H1 (cell line): ENCODE data around the gene FNDC1. TPM values are rescaled to one million over a fixed set of nuclear protein-coding genes. Genes with fewer than 3 reads are reported as not detected.

Experiments
- CTCF ChIA-PET: fragments of 300-600 bp; sonication (Branson Sonifier 250); formaldehyde crosslinking; loops from one replicate; lab custom pipeline; 2021; ENCODE audit not compliant: partially characterized antibody; lab: Charles Lee
- POLR2A ChIA-PET: fragments of 300-600 bp; sonication (Branson Sonifier 250); formaldehyde crosslinking; loops from one replicate; lab custom pipeline; 2021; ENCODE audit warnings: inconsistent platforms; ENCODE audit not compliant: partially characterized antibody; lab: Charles Lee
- DNase-seq, 2 experiments: peaks; one replicate each; pipeline versions ENCODE4 v3.0.0 to v3.0.0-alpha.2; 2010 to 2022; ENCODE audit warnings: low spot score in 2 of 2, low read depth in 1 of 2, mixed read lengths in 1 of 2
- FAIRE-seq: peaks from 2 replicates; lab custom pipeline; 2011; peaks lifted over from hg19 to GRCh38; lab: Jason Lieb, UNC
- H2AFZ ChIP-seq: 2 replicates; pipeline ENCODE4 v1.8.1; 2012; ENCODE audit warnings: low read length, inconsistent platforms
- H2AK5ac ChIP-seq: 2 replicates; pipeline ENCODE4 v1.6.1; 2013; ENCODE audit warnings: low read depth, low read length
- H2BK120ac ChIP-seq: replicated peaks from 2 replicates; pipeline ENCODE3; 2013; ENCODE audit warnings: low read depth, low read length, inconsistent platforms
- H2BK12ac ChIP-seq: 2 replicates; pipeline ENCODE4 v1.6.1; 2013; ENCODE audit warnings: low read depth, low read length
- H2BK15ac ChIP-seq: 2 replicates; pipeline ENCODE4 v1.6.1; 2013; ENCODE audit warnings: low read length
- H2BK20ac ChIP-seq: 2 replicates; pipeline ENCODE4 v1.6.1; 2013; ENCODE audit warnings: low read length
- H2BK5ac ChIP-seq: 2 replicates; pipeline ENCODE4 v1.6.1; 2013; ENCODE audit warnings: low read depth, low read length
- H3K14ac ChIP-seq: 2 replicates; pipeline ENCODE4 v1.6.1; 2013; ENCODE audit warnings: inconsistent platforms; ENCODE audit not compliant: insufficient read length
- H3K18ac ChIP-seq: 2 replicates; pipeline ENCODE4 v1.6.1; 2013; ENCODE audit warnings: low read length; ENCODE audit errors: extremely low read depth
- H3K23ac ChIP-seq: 2 replicates; pipeline ENCODE4 v1.6.1; 2013; ENCODE audit warnings: inconsistent platforms; ENCODE audit not compliant: insufficient read length
- H3K23me2 ChIP-seq: 2 replicates; pipeline ENCODE4 v1.6.1; 2013; ENCODE audit warnings: low read depth, low read length
- H3K27ac ChIP-seq: 2 replicates; pipeline ENCODE4 v1.6.1; 2011; ENCODE audit warnings: low read depth, low read length, inconsistent platforms
- H3K27me3 ChIP-seq, 4 experiments: replicated peaks in 1 of 4; 1 replicate in 1 of 4; 2 replicates in 3 of 4; pipeline versions ENCODE4 v1.6.1 to v1.8.1; 2011 to 2013; ENCODE audit warnings: low read length in 3 of 4, mild to moderate bottlenecking in 3 of 4, inconsistent platforms in 2 of 4, mixed read lengths in 2 of 4, moderate library complexity in 1 of 4; ENCODE audit not compliant: control insufficient read depth in 3 of 4, insufficient read depth in 3 of 4; ENCODE audit errors: extremely low read depth in 1 of 4
- H3K36me3 ChIP-seq, 4 experiments: 2 replicates each; pipeline versions ENCODE4 v1.6.1 to v1.8.1; 2011 to 2013; ENCODE audit warnings: mild to moderate bottlenecking in 4 of 4, low read length in 3 of 4, moderate library complexity in 2 of 4, control low read depth in 1 of 4, inconsistent platforms in 1 of 4; ENCODE audit not compliant: insufficient read depth in 4 of 4, control insufficient read depth in 2 of 4
- H3K4ac ChIP-seq: replicated peaks from 2 replicates; pipeline ENCODE3; 2013; ENCODE audit warnings: low read length, low read depth, mixed read lengths, inconsistent platforms; ENCODE audit not compliant: insufficient read length
- H3K4me1 ChIP-seq, 4 experiments: replicated peaks in 1 of 4; 1 replicate in 1 of 4; 2 replicates in 3 of 4; pipeline versions ENCODE4 v1.6.1 to v1.8.1; 2011 to 2013; ENCODE audit warnings: low read length in 3 of 4, inconsistent platforms in 2 of 4, mixed read lengths in 1 of 4; ENCODE audit not compliant: insufficient read depth in 4 of 4, control insufficient read depth in 3 of 4
- H3K4me2 ChIP-seq, 2 experiments: 2 replicates each; pipeline versions ENCODE4 v1.6.1 to v1.8.1; 2011 to 2013; ENCODE audit warnings: low read depth in 2 of 2, low read length in 2 of 2, control low read depth in 1 of 2, inconsistent platforms in 1 of 2, mild to moderate bottlenecking in 1 of 2; ENCODE audit not compliant: insufficient read depth in 1 of 2
- H3K4me3 ChIP-seq, 4 experiments: fragments of 200-600, 300-600 bp in 1 of 4; sonication (generic), shearing (Covaris generic), sonication (Bioruptor Twin) in 1 of 4; 2 replicates each; pipeline versions ENCODE4 v1.5.1 to v1.8.1; 2011 to 2016; ENCODE audit warnings: low read length in 4 of 4, low read depth in 3 of 4, control low read depth in 2 of 4, inconsistent platforms in 2 of 4, mild to moderate bottlenecking in 2 of 4, mixed read lengths in 1 of 4, moderate library complexity in 1 of 4; ENCODE audit not compliant: insufficient read depth in 2 of 4; ENCODE audit errors: extremely low read depth in 1 of 4
- H3K56ac ChIP-seq: replicated peaks from 2 replicates; pipeline ENCODE3; 2013; ENCODE audit warnings: low read depth, mild to moderate bottlenecking, mixed read lengths, low read length, inconsistent platforms; ENCODE audit not compliant: insufficient read length
- H3K79me1 ChIP-seq: 2 replicates; pipeline ENCODE4 v1.6.1; 2013; ENCODE audit warnings: low read depth, low read length, control low read depth
- H3K79me2 ChIP-seq, 2 experiments: 2 replicates each; pipeline versions ENCODE4 v1.6.1 to v1.8.1; 2012 to 2013; ENCODE audit warnings: low read length in 2 of 2, mild to moderate bottlenecking in 2 of 2, inconsistent platforms in 1 of 2; ENCODE audit not compliant: insufficient read depth in 2 of 2, control insufficient read depth in 1 of 2
- H3K9ac ChIP-seq, 4 experiments: replicated peaks in 1 of 4; 1 replicate in 1 of 4; 2 replicates in 3 of 4; pipeline versions ENCODE4 v1.6.1 to v1.8.1; 2011 to 2013; ENCODE audit warnings: low read depth in 3 of 4, low read length in 3 of 4, control low read depth in 2 of 4, mild to moderate bottlenecking in 2 of 4, moderate library complexity in 2 of 4, inconsistent platforms in 1 of 4; ENCODE audit errors: extremely low read depth in 1 of 4
- H3K9me3 ChIP-seq, 2 experiments: 2 replicates each; pipeline versions ENCODE4 v1.6.1 to v1.8.1; 2012 to 2013; ENCODE audit warnings: mild to moderate bottlenecking in 2 of 2, moderate library complexity in 2 of 2, control low read depth in 1 of 2, inconsistent platforms in 1 of 2, low read depth in 1 of 2, low read length in 1 of 2, mixed read lengths in 1 of 2; ENCODE audit not compliant: insufficient read depth in 2 of 2
- H4K20me1 ChIP-seq, 2 experiments: replicated peaks in 1 of 2; 2 replicates each; pipeline versions ENCODE3 to v1.8.1; 2011 to 2013; ENCODE audit warnings: inconsistent platforms in 2 of 2, low read length in 2 of 2, mild to moderate bottlenecking in 1 of 2; ENCODE audit not compliant: insufficient read depth in 2 of 2, control insufficient read depth in 1 of 2
- H4K5ac ChIP-seq: 2 replicates; pipeline ENCODE4 v1.6.1; 2013; ENCODE audit warnings: low read length, low read depth, mixed read lengths, inconsistent platforms; ENCODE audit not compliant: insufficient read length
- H4K8ac ChIP-seq: 2 replicates; pipeline ENCODE4 v1.8.0; 2013; ENCODE audit warnings: mild to moderate bottlenecking, moderate library complexity, low read length, inconsistent platforms; ENCODE audit not compliant: insufficient read depth; ENCODE audit errors: extremely low read depth
- H4K91ac ChIP-seq: replicated peaks from 2 replicates; pipeline ENCODE3; 2013; ENCODE audit warnings: low read length, mixed read lengths, inconsistent platforms; ENCODE audit not compliant: insufficient read length
- BRCA1 ChIP-seq: IDR thresholded peaks from 2 replicates; pipeline ENCODE4 v1.6.1; 2012; ENCODE audit warnings: low read depth, low read length, improper control_type of control experiment
- CBX8 ChIP-seq: fragments of 300-800, 300-1000 bp; sonication (generic); IDR thresholded peaks from 2 replicates; pipeline ENCODE4 v1.7.1; 2016; ENCODE audit warnings: low read depth, low read length, borderline replicate concordance
- CHD1 ChIP-seq: IDR thresholded peaks from 2 replicates; pipeline ENCODE4 v1.6.1; 2012; ENCODE audit warnings: low read depth, low read length, improper control_type of control experiment
- CTBP2 ChIP-seq: IDR thresholded peaks from 2 replicates; pipeline ENCODE4 v1.7.0; 2011; ENCODE audit warnings: borderline replicate concordance, mild to moderate bottlenecking, moderate library complexity, mixed read lengths, low read length; ENCODE audit not compliant: insufficient read depth, insufficient read length
- GTF2F1 ChIP-seq: IDR thresholded peaks from 2 replicates; pipeline ENCODE4 v1.6.1; 2012; ENCODE audit warnings: low read depth, low read length, improper control_type of control experiment, borderline replicate concordance
- KDM1A ChIP-seq: fragments of 200-600, 300-600 bp; sonication (generic); IDR thresholded peaks from 2 replicates; pipeline ENCODE4 v1.7.1; 2016; ENCODE audit warnings: mild to moderate bottlenecking, low read length, borderline replicate concordance
- KDM4A ChIP-seq: IDR thresholded peaks from one replicate; pipeline ENCODE4 v1.7.1; 2012; ENCODE audit warnings: low read depth, mild to moderate bottlenecking, moderate library complexity, low read length, inconsistent platforms; ENCODE audit not compliant: severe bottlenecking
- RAD21 ChIP-seq, 2 experiments: IDR thresholded peaks in 1 of 2; conservative IDR thresholded peaks in 1 of 2; 2 replicates each; pipeline ENCODE4 v1.6.1; 2011; ENCODE audit warnings: low read depth in 2 of 2, low read length in 2 of 2, improper control_type of control experiment in 1 of 2, inconsistent platforms in 1 of 2, mild to moderate bottlenecking in 1 of 2, moderate library complexity in 1 of 2
- RBBP5 ChIP-seq: IDR thresholded peaks from 2 replicates; pipeline ENCODE4 v1.7.1; 2012; ENCODE audit warnings: low read depth, mild to moderate bottlenecking, inconsistent platforms, low read length, moderate library complexity, borderline replicate concordance
- SAP30 ChIP-seq: fragments of 300-600 bp; sonication (generic); IDR thresholded peaks from 2 replicates; pipeline ENCODE4 v1.7.1; 2012; ENCODE audit warnings: low read length, moderate library complexity, mild to moderate bottlenecking, inconsistent platforms; ENCODE audit not compliant: insufficient read depth, insufficient replicate concordance
- SUZ12 ChIP-seq: fragments of 200-600 bp; sonication (generic); IDR thresholded peaks from 2 replicates; pipeline ENCODE4 v1.6.1; 2012; ENCODE audit warnings: mild to moderate bottlenecking, inconsistent platforms, low read length, moderate library complexity, mixed read lengths
- TCF12 ChIP-seq: IDR thresholded peaks from 2 replicates; pipeline ENCODE4 v1.6.1; 2011; ENCODE audit warnings: low read depth, mild to moderate bottlenecking, low read length
- WGBS, 2 experiments: shearing (Covaris generic) in 1 of 2; methylation state at CpG; one replicate each; pipeline versions ENCODE4 v1.1.6 to v1.1.7; 2013 to 2015; ENCODE audit warnings: low lambda C conversion rate in 2 of 2, mixed read lengths in 2 of 2, inconsistent platforms in 1 of 2, low coverage in 1 of 2, missing lambda C conversion rate in 1 of 2; ENCODE audit not compliant: insufficient replicate concordance in 2 of 2, insufficient coverage in 1 of 2, insufficient read length in 1 of 2; ENCODE audit errors: extremely low coverage in 1 of 2, missing lambda C conversion rate in 1 of 2; 5-methylcytosine and 5-hydroxymethylcytosine counted together
- polyA plus RNA-seq, 7 experiments: library from polyadenylated mRNA; depleted of rRNA in 3 of 7; stranded (reverse) in 5 of 7; unstranded in 2 of 7; fragments of >200 nt in 5 of 7; fragments of 200-250 nt in 2 of 7; gene quantifications; 1 replicate in 5 of 7; 2 replicates in 1 of 7; 4 replicates in 1 of 7; pipeline versions ENCODE4 v1.2.1 to v1.2.3, GENCODE V29; 2011 to 2013; ENCODE audit warnings: missing spikeins in 2 of 7, mixed read lengths in 2 of 7
- total RNA-seq: library from RNA; stranded (reverse); fragmentation: NEBNext Ultra II Directional; extraction: Animal tissue kit (Norgen Biotek cat#: 25700); gene quantifications from 2 replicates; pipeline ENCODE4 v1.2.1, GENCODE V29; 2021
- TF ChIP-seq, protein P1 (sequence below): IDR thresholded peaks from 2 replicates; pipeline ENCODE4 v1.6.1; 2011; ENCODE audit warnings: low read depth, mild to moderate bottlenecking, low read length; ENCODE audit not compliant: insufficient read depth

The FNDC1 gene
- total and polyA plus RNA-seq, 2 of the 8 experiments (the other 6 are each of a cell fraction or from before 2014, with no cell fraction given), result 0.06 to 0.30 TPM

DNA sequence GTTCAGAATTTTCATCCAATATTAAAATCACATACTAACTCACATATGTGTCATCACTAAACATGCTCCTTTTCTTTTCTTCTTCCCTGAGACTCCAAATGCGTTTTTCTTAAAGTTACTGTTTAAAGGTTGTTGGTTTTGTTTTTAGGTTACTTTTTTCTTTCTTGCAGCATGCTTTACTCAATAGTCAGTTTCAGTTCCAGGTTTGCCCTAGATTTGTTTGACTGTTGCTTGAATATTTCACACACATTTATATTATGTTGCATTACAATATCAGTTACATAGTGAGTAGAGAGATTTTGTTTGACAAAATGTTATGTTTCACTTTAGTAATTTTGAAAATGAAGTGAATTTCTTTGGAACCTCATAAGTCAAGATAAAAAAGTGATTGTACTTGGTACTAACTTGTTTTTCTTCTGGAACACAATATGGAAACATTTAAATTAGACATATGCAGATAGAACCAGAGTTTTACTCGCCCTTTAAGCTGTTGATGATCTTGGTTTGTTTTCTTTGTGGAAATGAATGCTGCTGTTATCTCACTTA is 27.3 kb downstream of the FNDC1 start:
- no peak overlapping the region for H2AFZ ChIP-seq
- H3K27me3 ChIP-seq, result no peaks in the 10 kb centered on the region; a peak in 1 of 7 replicates
- 46% methylated on average over 2 of the region's 2 CpGs; no CpG with 5 or more reads in 1 of the 2 experiments for WGBS, 2 experiments
- no peak overlapping the region for H2BK20ac ChIP-seq
- H3K14ac ChIP-seq, result no peak overlapping the region
- ChIA-PET POLR2A (no interaction called here), CTCF (no interaction called here)
- peaks cover 30 to 67% of the 10 kb centered on the region in 2 experiments for H3K9me3 ChIP-seq
- H3K23ac ChIP-seq, result no peak overlapping the region
- no peak overlapping the region for H3K9ac ChIP-seq
- DNase-seq (no peak), FAIRE-seq (no peak)
- no peak overlapping the region for H4K8ac ChIP-seq
- no peaks in the 10 kb centered on the region for H4K20me1 ChIP-seq
- no peak overlapping the region for H3K4ac ChIP-seq
- H3K4me2 ChIP-seq, result no peak overlapping the region
- H4K5ac ChIP-seq, result no peak overlapping the region
- no peak overlapping the region for H3K4me3 ChIP-seq
- no peaks in the 10 kb centered on the region for H3K4me1 ChIP-seq
- no peak overlapping the region for H2BK15ac ChIP-seq
- H2AK5ac ChIP-seq, result no peak overlapping the region
- H3K79me2 ChIP-seq, result no peaks in the 10 kb centered on the region
- no peak overlapping the region for H3K56ac ChIP-seq
- no peak overlapping the region for H4K91ac ChIP-seq
- no peak overlapping the region for H2BK12ac ChIP-seq
- no peaks in the 10 kb centered on the region for H3K79me1 ChIP-seq
- H3K18ac ChIP-seq, result no peak overlapping the region
- H3K36me3 ChIP-seq, result no peaks in the 10 kb centered on the region
- no peak overlapping the region for H2BK120ac ChIP-seq
- H2BK5ac ChIP-seq, result no peak overlapping the region
- no peak overlapping the region for H3K27ac ChIP-seq
- no peaks in the 10 kb centered on the region; the same call in 1 of the 2 replicates for H3K23me2 ChIP-seq
- no peak for TF ChIP-seq SAP30
- TF ChIP-seq, protein P1, sequence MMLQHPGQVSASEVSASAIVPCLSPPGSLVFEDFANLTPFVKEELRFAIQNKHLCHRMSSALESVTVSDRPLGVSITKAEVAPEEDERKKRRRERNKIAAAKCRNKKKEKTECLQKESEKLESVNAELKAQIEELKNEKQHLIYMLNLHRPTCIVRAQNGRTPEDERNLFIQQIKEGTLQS, result no peak
- TF ChIP-seq RBBP5, result no peak
- no peak for TF ChIP-seq CBX8
- TF ChIP-seq CTBP2, result no peak
- TF ChIP-seq KDM4A, result no peak
- TF ChIP-seq RAD21 (IDR thresholded peaks at IDR 0.05 in 1 of 2, conservative IDR thresholded peaks at IDR 0.05 in 1 of 2; ENCODE audit: low read depth in 2 of 2, low read length in 2 of 2), result no peak
- TF ChIP-seq CHD1, result no peak
- TF ChIP-seq SUZ12, result no peak
- no peak for TF ChIP-seq BRCA1
- TF ChIP-seq TCF12, result no peak
- TF ChIP-seq KDM1A, result no peak
- no peak for TF ChIP-seq GTF2F1
